Thyroid gland (tissue), 4 donors: ENCODE measurements around the gene PTPRT. TPM values are rescaled to one million over a fixed set of nuclear protein-coding genes. Genes with fewer than 3 reads are reported as not detected.
A peak's percentile ranks its signal among the peaks of the same experiment; 100 is the strongest.

Experiments used
- DNase-seq, 2 donors: peaks; one replicate each; pipeline ENCODE4 v3.0.0-alpha.2; 2019
- H3K27ac ChIP-seq, 3 donors: fragments of 200-600 bp; sonication (generic); 1 replicate in 2 of 3; 2 replicates in 1 of 3; pipeline ENCODE4 v1.5.1; 2016 to 2019; ENCODE audit warnings: mild to moderate bottlenecking in 1 of 3, moderate library complexity in 1 of 3
- H3K27me3 ChIP-seq: fragments of 200-600 bp; sonication (generic); one replicate; pipeline ENCODE4 v1.5.1; 2019
- H3K36me3 ChIP-seq, 2 donors: fragments of 200-600 bp; sonication (generic); one replicate each; pipeline ENCODE4 v1.5.1; 2016 to 2019
- H3K4me1 ChIP-seq, 2 donors: fragments of 200-600 bp; sonication (generic); one replicate each; pipeline ENCODE4 v1.5.1; 2017 to 2019
- H3K4me3 ChIP-seq, 3 donors: fragments of 200-600 bp; sonication (generic); replicated peaks in 1 of 3; 1 replicate in 2 of 3; 2 replicates in 1 of 3; pipeline ENCODE4 v1.5.1; 2016; ENCODE audit warnings: mild to moderate bottlenecking in 1 of 3
- H3K9me3 ChIP-seq: fragments of 200-600 bp; sonication (generic); one replicate; pipeline ENCODE4 v1.5.1; 2017
- POLR2A ChIP-seq, 2 donors: fragments of 450-650 bp; IDR thresholded peaks; one replicate each; pipeline ENCODE4 v1.6.1; 2017; ENCODE audit warnings: antibody characterized with exemption in 2 of 2, mild to moderate bottlenecking in 2 of 2, moderate library complexity in 1 of 2
- WGBS, 2 donors: methylation state at CpG; one replicate each; pipeline ENCODE4 v1.1.5; 2017; 5-methylcytosine and 5-hydroxymethylcytosine counted together
- intact Hi-C: fragments of 100-400 bp; cut with DNase I; formaldehyde crosslinking; loops from one replicate; pipeline ENCODE4 v1.15.1; 2023
- total RNA-seq, 4 donors: library from RNA; depleted of rRNA; stranded (reverse); fragments of >200 nt; gene quantifications; one replicate each; pipeline ENCODE4 v1.2.3, GENCODE V29; 2016
- TF ChIP-seq, protein P1 (sequence below), 6 experiments: fragments of 200-600 bp in 3 of 6; fragments of 450-650 bp in 3 of 6; sonication (generic) in 3 of 6; IDR thresholded peaks; one replicate each; pipeline ENCODE4 v1.5.1; 2016 to 2019; ENCODE audit warnings: antibody characterized with exemption in 6 of 6, mild to moderate bottlenecking in 2 of 6, inconsistent platforms in 1 of 6, moderate library complexity in 1 of 6

PTPRT gene
- total RNA-seq, 4 donors from 2014 or later: 0.11 to 0.15 TPM; not detected in 2

DNA sequence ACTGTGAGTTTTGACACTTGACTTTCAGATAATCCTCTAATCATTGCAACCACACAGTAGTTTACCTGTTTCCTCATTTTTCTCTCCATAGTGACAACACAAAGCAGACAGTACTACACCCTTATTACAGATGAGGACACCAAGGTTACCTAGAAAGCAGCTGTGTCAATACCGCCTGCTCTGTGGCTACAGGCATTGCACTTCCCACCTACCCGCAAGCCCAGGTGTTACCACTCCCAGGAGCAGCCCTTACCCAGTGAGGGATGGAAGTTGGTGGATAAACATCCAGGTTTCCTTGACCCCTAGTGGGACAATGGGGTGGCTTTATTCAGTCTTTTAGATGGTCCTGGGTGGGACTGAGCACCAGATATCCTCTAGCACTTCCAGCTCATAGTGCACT lies 503.6 kb downstream of the PTPRT start:
- Histone ChIP-seq H3K36me3 (no peaks in the 10 kb centered on the region), H3K9me3 (no peaks in the 10 kb centered on the region), H3K27ac (no peak overlapping the region), H3K4me1 (no peaks in the 10 kb centered on the region), H3K4me3 (no peak overlapping the region), H3K27me3 (no peaks in the 10 kb centered on the region)
- TF ChIP-seq POLR2A (IDR thresholded peaks at IDR 0.05): no peak
- TF ChIP-seq, protein P1, sequence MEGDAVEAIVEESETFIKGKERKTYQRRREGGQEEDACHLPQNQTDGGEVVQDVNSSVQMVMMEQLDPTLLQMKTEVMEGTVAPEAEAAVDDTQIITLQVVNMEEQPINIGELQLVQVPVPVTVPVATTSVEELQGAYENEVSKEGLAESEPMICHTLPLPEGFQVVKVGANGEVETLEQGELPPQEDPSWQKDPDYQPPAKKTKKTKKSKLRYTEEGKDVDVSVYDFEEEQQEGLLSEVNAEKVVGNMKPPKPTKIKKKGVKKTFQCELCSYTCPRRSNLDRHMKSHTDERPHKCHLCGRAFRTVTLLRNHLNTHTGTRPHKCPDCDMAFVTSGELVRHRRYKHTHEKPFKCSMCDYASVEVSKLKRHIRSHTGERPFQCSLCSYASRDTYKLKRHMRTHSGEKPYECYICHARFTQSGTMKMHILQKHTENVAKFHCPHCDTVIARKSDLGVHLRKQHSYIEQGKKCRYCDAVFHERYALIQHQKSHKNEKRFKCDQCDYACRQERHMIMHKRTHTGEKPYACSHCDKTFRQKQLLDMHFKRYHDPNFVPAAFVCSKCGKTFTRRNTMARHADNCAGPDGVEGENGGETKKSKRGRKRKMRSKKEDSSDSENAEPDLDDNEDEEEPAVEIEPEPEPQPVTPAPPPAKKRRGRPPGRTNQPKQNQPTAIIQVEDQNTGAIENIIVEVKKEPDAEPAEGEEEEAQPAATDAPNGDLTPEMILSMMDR (IDR thresholded peaks at IDR 0.05): no peak
- 85 to 100% methylated on average over 2 of the region's 2 CpGs for WGBS, 2 donors
- intact Hi-C loops: no loop called here
- DNase-seq: no peak

DNA sequence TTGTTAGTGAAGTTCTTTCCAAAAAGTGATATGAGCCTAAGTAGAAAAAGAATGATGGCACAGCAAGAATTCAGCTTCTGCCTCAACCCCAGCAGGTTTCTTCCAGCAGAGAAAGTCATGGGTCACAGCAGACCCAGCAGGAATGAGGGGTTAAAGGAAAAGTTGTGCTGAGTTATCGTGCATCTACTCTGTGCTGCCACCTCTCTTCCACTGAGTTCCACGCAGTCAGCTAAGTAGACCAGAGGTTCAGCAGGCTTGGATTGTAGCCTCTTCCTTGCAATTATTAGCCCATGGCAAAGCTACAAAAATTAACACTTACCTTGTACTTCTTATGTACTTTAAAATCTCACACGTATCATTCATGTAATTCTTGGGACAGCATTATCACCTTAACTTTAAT lies 510.8 kb downstream of the PTPRT start:
- Histone ChIP-seq H3K9me3 (no peaks in the 10 kb centered on the region), H3K36me3 (no peaks in the 10 kb centered on the region), H3K4me3 (no peak overlapping the region), H3K27me3 (no peaks in the 10 kb centered on the region), H3K27ac (no peak overlapping the region), H3K4me1 (no peaks in the 10 kb centered on the region)
- 36 to 42% methylated on average over 3 of the region's 3 CpGs for WGBS, 2 donors
- intact Hi-C loops: no loop called here
- DNase-seq: no peak
- TF ChIP-seq, protein P1 (IDR thresholded peaks at IDR 0.05): peak in 1 of 6 experiments; percentile 5
- TF ChIP-seq POLR2A (IDR thresholded peaks at IDR 0.05): no peak

DNA sequence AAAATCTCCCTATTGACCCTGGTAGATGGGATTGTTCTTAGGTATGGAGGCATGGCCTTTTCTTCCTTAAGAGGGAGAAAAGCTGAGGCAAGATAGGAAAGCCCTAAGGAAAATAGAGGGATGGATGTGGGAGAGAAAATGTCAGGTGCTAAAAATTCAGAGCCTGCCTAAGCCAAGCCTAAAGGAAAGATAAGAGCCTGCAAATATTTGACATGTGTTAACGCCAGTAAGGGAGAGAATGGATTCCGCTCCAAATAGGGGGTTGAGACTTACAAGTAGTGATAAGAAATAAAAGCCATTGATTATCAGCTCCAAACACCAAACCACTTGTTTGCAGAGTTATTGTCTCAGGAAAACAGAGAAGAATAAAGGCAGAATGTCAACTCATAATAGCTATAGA lies 533.6 kb downstream of the PTPRT start:
- H3K27me3 ChIP-seq: no peaks in the 10 kb centered on the region
- intact Hi-C loops: no loop called here
- no peaks in the 10 kb centered on the region for H3K4me1 ChIP-seq
- no peak overlapping the region for H3K4me3 ChIP-seq
- H3K9me3 ChIP-seq: no peaks in the 10 kb centered on the region
- TF ChIP-seq POLR2A (IDR thresholded peaks at IDR 0.05): no peak
- TF ChIP-seq, protein P1 (IDR thresholded peaks at IDR 0.05): no peak
- DNase-seq: no peak
- H3K36me3 ChIP-seq: no peaks in the 10 kb centered on the region
- no peak overlapping the region for H3K27ac ChIP-seq
- 36 to 55% methylated on average over 2 of the region's 2 CpGs for WGBS, 2 donors

DNA sequence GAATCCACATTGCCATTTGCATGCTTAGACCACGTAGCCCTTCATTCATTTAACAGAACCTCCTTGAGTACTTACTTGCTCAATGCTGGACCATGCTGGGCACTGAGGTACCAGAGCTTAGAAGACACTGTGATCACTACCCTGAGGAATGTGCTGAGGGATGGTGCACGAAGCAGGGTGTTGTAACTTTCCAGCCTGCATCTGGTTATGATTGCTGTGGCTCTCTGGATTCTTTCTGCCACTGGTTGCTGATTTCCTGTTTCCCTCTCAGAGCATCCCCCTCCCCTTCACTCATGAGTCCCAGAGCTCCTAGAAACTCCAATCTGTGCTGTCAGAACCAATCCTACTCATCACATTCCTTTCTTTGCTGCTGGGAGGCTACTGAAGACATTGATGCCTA lies 537.4 kb downstream of the PTPRT start:
- Histone ChIP-seq H3K4me1 (no peaks in the 10 kb centered on the region), H3K4me3 (no peak overlapping the region), H3K9me3 (no peaks in the 10 kb centered on the region), H3K27me3 (no peaks in the 10 kb centered on the region), H3K36me3 (no peaks in the 10 kb centered on the region), H3K27ac (no peak overlapping the region)
- TF ChIP-seq POLR2A (IDR thresholded peaks at IDR 0.05): no peak
- TF ChIP-seq, protein P1 (IDR thresholded peaks at IDR 0.05): no peak
- no peak for DNase-seq
- intact Hi-C loops: no loop called here
- 50 to 58% methylated on average over 2 of the region's 2 CpGs for WGBS, 2 donors

DNA sequence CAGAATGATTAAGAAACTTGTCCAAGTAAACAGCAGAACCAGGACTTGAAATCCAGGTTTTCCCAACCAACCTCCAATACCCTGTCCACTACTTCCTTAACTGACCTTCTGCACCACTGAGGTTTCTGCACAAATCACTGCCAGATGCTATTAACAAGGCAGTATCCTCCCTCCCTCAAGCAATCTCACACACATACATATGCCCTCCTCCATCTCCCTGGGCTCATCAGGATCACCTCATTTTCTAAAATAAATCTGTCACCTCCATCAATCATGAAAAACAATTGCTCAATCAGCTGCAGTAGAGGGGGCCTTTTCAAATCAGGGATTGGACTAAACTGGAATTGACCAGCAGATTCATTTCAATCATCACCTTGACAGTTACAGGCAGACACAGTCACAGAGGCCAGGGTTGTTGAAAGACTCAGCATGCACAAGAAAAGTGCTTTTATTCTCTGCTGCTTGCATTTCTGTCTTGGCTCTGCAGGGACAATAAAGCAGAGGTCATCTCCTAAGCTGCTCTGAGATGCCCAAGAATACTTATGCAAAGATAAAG lies 539.4 kb downstream of the PTPRT start:
- intact Hi-C loops: no loop called here
- no peak overlapping the region for H3K27ac ChIP-seq
- no peak overlapping the region for H3K4me3 ChIP-seq
- H3K4me1 ChIP-seq: no peaks in the 10 kb centered on the region
- no peaks in the 10 kb centered on the region for H3K36me3 ChIP-seq
- H3K9me3 ChIP-seq: no peaks in the 10 kb centered on the region
- no peaks in the 10 kb centered on the region for H3K27me3 ChIP-seq
- no peak for TF ChIP-seq POLR2A (IDR thresholded peaks at IDR 0.05)
- TF ChIP-seq, protein P1 (IDR thresholded peaks at IDR 0.05): no peak
- DNase-seq: no peak
